ENCODE data around the gene CRABP2.

GRCh38 chr1:156663178-156663577 lies 42.2 kb downstream of the CRABP2 start:
- TF ChIP-seq, protein P1, sequence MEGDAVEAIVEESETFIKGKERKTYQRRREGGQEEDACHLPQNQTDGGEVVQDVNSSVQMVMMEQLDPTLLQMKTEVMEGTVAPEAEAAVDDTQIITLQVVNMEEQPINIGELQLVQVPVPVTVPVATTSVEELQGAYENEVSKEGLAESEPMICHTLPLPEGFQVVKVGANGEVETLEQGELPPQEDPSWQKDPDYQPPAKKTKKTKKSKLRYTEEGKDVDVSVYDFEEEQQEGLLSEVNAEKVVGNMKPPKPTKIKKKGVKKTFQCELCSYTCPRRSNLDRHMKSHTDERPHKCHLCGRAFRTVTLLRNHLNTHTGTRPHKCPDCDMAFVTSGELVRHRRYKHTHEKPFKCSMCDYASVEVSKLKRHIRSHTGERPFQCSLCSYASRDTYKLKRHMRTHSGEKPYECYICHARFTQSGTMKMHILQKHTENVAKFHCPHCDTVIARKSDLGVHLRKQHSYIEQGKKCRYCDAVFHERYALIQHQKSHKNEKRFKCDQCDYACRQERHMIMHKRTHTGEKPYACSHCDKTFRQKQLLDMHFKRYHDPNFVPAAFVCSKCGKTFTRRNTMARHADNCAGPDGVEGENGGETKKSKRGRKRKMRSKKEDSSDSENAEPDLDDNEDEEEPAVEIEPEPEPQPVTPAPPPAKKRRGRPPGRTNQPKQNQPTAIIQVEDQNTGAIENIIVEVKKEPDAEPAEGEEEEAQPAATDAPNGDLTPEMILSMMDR (IDR thresholded peaks at IDR 0.05) = no peak
- no peak for TF ChIP-seq POLR2A (IDR thresholded peaks at IDR 0.05)
